ENCODE results near the gene MYO1A. TPM values are rescaled to one million over a fixed set of nuclear protein-coding genes. Genes with fewer than 3 reads are reported as not detected.
"Not testable (repeated sequence)": the region's sequence is repeated elsewhere in the genome, so short reads cannot be mapped to it uniquely, and the experiment has no call there.

Gene MYO1A
- total RNA-seq, 4 donors from 2014 or later, result 0.22 to 0.54 (median 0.29) TPM

GRCh38 chr12:57055824-57056223, 5.9 kb upstream of the MYO1A start:
- WGBS, 2 donors (ENCODE audit: low coverage in 1 of 2), result 46 to 48% methylated on average over 3 of the region's 3 CpGs
- no peak for ATAC-seq
- H3K36me3 ChIP-seq, result peaks cover 0 to 40% of the 10 kb centered on the region in 2 donors
- no peak overlapping the region for H3K4me3 ChIP-seq
- peaks cover 0 to 10% (median 0%) of the 10 kb centered on the region in 3 donors for H3K4me1 ChIP-seq
- H3K27me3 ChIP-seq, result no peaks in the 10 kb centered on the region
- H3K27ac ChIP-seq, result peak overlapping the region in 2 of 4 donors; percentile 17 to 30
- no peaks in the 10 kb centered on the region for H3K9me3 ChIP-seq
- TF ChIP-seq POLR2AphosphoS5 (IDR thresholded peaks at IDR 0.05) (no peak), EP300 (IDR thresholded peaks at IDR 0.05) (no peak), CTCF (IDR thresholded peaks at IDR 0.05) (no peak), POLR2A (IDR thresholded peaks at IDR 0.05) (no peak)

- H3K9me3 ChIP-seq, H3K27ac ChIP-seq, H3K4me3 ChIP-seq, H3K27me3 ChIP-seq, H3K4me1 ChIP-seq, ATAC-seq: not testable (repeated sequence)
- WGBS, 2 donors (ENCODE audit: low coverage in 1 of 2), result 96 to 100% methylated on average over 3 to 4 of the region's 4 CpGs
- peaks cover 0 to 21% of the 10 kb centered on the region in 2 donors for H3K36me3 ChIP-seq
Observed at GRCh38 chr12:57053901-57054300, 4.0 kb upstream of the MYO1A start.

- not testable (repeated sequence) for H3K4me1 ChIP-seq, H3K27ac ChIP-seq, H3K27me3 ChIP-seq, H3K9me3 ChIP-seq, H3K4me3 ChIP-seq, ATAC-seq
- H3K36me3 ChIP-seq, result peaks cover 0 to 13% of the 10 kb centered on the region in 2 donors
- WGBS, 2 donors (ENCODE audit: low coverage in 1 of 2), result 95% methylated on average over 4 of the region's 4 CpGs; no CpG with 5 or more reads in 1 of the 2 donors
Observed at GRCh38 chr12:57053146-57053545, 3.2 kb upstream of the MYO1A start.

GRCh38 chr12:57051011-57051410, 1.1 kb upstream of the MYO1A start:
- no peak overlapping the region for H3K27ac ChIP-seq
- H3K4me1 ChIP-seq, result peaks cover 0 to 2% (median 0%) of the 10 kb centered on the region in 3 donors
- no peak overlapping the region for H3K4me3 ChIP-seq
- H3K36me3 ChIP-seq, result no peaks in the 10 kb centered on the region
- H3K27me3 ChIP-seq, result no peaks in the 10 kb centered on the region
- WGBS, 2 donors (ENCODE audit: low coverage in 1 of 2), result 100% methylated on average over 1 of the region's 1 CpG
- H3K9me3 ChIP-seq, result no peaks in the 10 kb centered on the region
- TF ChIP-seq POLR2AphosphoS5 (IDR thresholded peaks at IDR 0.05), result no peak
- no peak for TF ChIP-seq CTCF (IDR thresholded peaks at IDR 0.05)
- TF ChIP-seq POLR2A (IDR thresholded peaks at IDR 0.05), result no peak
- no peak for TF ChIP-seq EP300 (IDR thresholded peaks at IDR 0.05)
- ATAC-seq, result no peak

DNA sequence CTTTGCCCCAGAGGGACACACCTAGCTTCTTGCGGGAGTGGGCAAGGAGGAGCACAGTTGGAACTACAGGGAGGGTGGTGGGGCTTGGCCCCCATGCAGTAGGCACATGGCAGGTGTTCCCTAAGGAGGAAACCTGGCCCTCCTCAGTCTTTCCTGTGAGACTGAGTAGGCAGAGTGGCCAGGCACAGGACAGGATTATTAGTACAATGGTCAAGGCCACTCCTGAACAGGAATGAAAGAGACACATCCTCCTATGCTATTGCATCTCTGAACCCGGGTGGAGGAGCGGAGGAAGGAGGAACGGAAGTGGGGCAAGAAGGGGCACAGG, 846 bp downstream of the MYO1A start:
- no peaks in the 10 kb centered on the region for H3K36me3 ChIP-seq
- no peak for ATAC-seq
- H3K4me3 ChIP-seq, result no peak overlapping the region

DNA sequence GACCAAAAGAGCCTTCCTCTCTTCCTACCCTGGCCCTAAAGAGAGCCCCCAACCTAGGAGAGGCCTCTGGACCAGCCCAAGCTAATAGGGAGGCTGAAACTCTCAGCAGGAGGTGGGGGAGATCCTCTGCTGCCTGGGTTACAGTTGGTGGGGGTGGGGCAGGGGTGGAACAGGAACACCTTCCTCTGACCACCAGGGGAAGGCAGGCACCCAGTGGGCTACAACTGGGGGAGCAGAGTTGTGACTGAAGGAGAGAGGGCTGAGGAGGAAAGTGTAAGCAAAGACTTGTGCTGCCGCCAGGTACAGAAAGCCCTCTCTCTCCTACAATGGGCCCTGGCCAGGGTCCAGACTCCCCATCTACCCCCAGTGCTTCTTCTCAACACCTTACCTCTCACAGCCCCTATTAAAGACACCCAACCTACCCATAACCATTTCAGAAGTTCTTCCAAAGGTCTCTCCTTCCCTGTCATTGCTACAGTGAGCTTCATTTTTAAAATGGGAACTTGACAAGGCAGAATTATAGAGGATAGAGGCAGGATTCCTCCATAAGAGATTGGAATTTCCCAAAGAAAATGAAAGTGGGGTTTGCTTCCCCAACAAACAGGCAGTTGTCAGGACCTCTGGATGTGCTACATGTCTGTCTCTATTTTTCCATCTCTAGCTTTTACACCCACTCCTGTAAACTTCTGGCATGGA, 1.4 kb downstream of the MYO1A start:
- no CpG with 5 or more reads among the region's 1 CpG for WGBS, 2 donors (ENCODE audit: low coverage in 1 of 2)

More for the DNA sequence above, 846 bp downstream of the MYO1A start:
- no peak for TF ChIP-seq POLR2A (IDR thresholded peaks at IDR 0.05)
- no peak for TF ChIP-seq POLR2AphosphoS5 (IDR thresholded peaks at IDR 0.05)
- no peak for TF ChIP-seq EP300 (IDR thresholded peaks at IDR 0.05)
- Histone ChIP-seq H3K4me1 (no peaks in the 10 kb centered on the region), H3K9me3 (no peaks in the 10 kb centered on the region), H3K27me3 (peaks cover 2% of the 10 kb centered on the region), H3K27ac (no peak overlapping the region)
- 60% methylated on average over 4 of the region's 4 CpGs; no CpG with 5 or more reads in 1 of the 2 donors for WGBS, 2 donors (ENCODE audit: low coverage in 1 of 2)

DNA sequence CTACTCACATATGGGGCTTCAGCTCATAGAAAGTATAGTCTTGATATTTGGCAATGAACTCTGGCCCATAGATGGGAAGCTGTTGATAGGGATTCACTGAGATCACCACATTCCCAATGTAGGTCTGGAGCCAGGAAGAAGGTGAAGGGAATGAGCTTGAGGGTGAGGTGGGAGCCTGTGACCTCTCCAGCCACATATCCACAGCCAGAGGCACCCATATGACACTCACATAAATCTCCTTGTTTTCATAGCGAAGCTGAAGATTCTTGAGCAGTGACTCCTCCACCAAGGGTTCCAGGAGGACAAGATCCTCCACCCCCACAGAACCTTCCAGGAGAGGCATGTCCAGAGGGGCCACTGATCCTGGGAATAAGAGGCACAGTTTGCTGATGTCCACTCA, 1.9 kb downstream of the MYO1A start:
- TF ChIP-seq EP300 (IDR thresholded peaks at IDR 0.05), result no peak
- no peak for TF ChIP-seq POLR2AphosphoS5 (IDR thresholded peaks at IDR 0.05)
- TF ChIP-seq CTCF (IDR thresholded peaks at IDR 0.05), result no peak
- TF ChIP-seq POLR2A (IDR thresholded peaks at IDR 0.05), result no peak
- ATAC-seq, result no peak
- no peaks in the 10 kb centered on the region for H3K4me1 ChIP-seq

More for the DNA sequence above, 1.4 kb downstream of the MYO1A start:
- H3K36me3 ChIP-seq, result no peaks in the 10 kb centered on the region
- H3K4me3 ChIP-seq, result no peak overlapping the region
- peaks cover 8% of the 10 kb centered on the region for H3K27me3 ChIP-seq
- no peaks in the 10 kb centered on the region for H3K4me1 ChIP-seq
- no peaks in the 10 kb centered on the region for H3K9me3 ChIP-seq
- H3K27ac ChIP-seq, result no peak overlapping the region
- no peak for ATAC-seq
- no peak for TF ChIP-seq POLR2A (IDR thresholded peaks at IDR 0.05)

More for the DNA sequence above, 1.9 kb downstream of the MYO1A start:
- H3K27ac ChIP-seq, result no peak overlapping the region
- H3K36me3 ChIP-seq, result no peaks in the 10 kb centered on the region
- H3K9me3 ChIP-seq, result no peaks in the 10 kb centered on the region
- peaks cover 13% of the 10 kb centered on the region for H3K27me3 ChIP-seq
- WGBS, 2 donors (ENCODE audit: low coverage in 1 of 2), result 75 to 80% methylated on average over 1 of the region's 1 CpG
- H3K4me3 ChIP-seq, result no peak overlapping the region
